ENCODE data around the gene PATJ.

PATJ gene

DNA sequence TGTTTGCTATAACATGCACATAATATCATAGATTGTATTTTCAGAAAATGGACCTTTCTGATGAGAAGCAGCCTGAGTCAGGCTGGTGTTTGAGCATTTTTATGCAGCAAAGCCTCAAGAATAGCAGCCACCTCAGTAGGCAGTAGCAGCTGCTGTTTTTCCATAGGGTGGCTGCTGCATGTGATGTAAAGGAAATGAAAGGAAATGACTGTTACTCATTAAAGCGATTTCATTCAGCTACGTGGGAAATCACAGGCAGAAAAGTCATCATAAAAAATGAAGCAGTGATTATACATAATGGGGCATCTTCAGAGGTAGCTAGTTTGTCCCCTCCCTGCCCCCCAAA, 110.4 kb downstream of the PATJ start:
- no peaks in the 10 kb centered on the region for H3K4me1 ChIP-seq (ENCODE audit: control insufficient read depth in 1 of 2, insufficient read depth in 2 of 2, low read length in 2 of 2)
- no peak for DNase-seq
- no peak overlapping the region for H2BK5ac ChIP-seq (ENCODE audit: low read depth, low read length, poor library complexity)
- no peak overlapping the region for H3K4me2 ChIP-seq (ENCODE audit: low read length)
- no peak overlapping the region for H2AK5ac ChIP-seq (ENCODE audit: low read length)
- H4K12ac ChIP-seq (ENCODE audit: low read depth, low read length), result no peak overlapping the region
- H3K79me2 ChIP-seq (ENCODE audit: control insufficient read depth, insufficient read depth, low read length, poor library complexity), result no peaks in the 10 kb centered on the region
- H3K36me3 ChIP-seq (ENCODE audit: control insufficient read depth in 1 of 2, insufficient read depth in 2 of 2, low read length in 2 of 2), result peaks cover 7 to 11% of the 10 kb centered on the region in 2 experiments
- no peak overlapping the region for H3K18ac ChIP-seq (ENCODE audit: low read length)
- H4K8ac ChIP-seq (ENCODE audit: low read depth, low read length), result no peak overlapping the region
- no peak overlapping the region for H3K9ac ChIP-seq (ENCODE audit: low read length)
- H2BK120ac ChIP-seq (ENCODE audit: insufficient read depth, low read length, poor library complexity), result no peak overlapping the region
- H3K9me3 ChIP-seq (ENCODE audit: insufficient read depth, low read depth, low read length), result no peaks in the 10 kb centered on the region
- H3K4ac ChIP-seq (ENCODE audit: low read depth, low read length), result no peak overlapping the region
- no peak overlapping the region for H3K14ac ChIP-seq (ENCODE audit: low read length)
- no peak overlapping the region for H3K27ac ChIP-seq (ENCODE audit: low read depth, low read length)
- H3K23ac ChIP-seq (ENCODE audit: low read length), result no peak overlapping the region
- no CpG with 5 or more reads among the region's 2 CpGs for whole genome bisulfite sequencing (ENCODE audit: extremely low coverage, insufficient coverage, insufficient read length)
- no peaks in the 10 kb centered on the region for H3K27me3 ChIP-seq (ENCODE audit: insufficient read depth, low read length)
- no peak overlapping the region for H4K91ac ChIP-seq (ENCODE audit: low read depth, low read length)
- no peaks in the 10 kb centered on the region for H3K79me1 ChIP-seq (ENCODE audit: low read length)
- no peak overlapping the region for H3K4me3 ChIP-seq (ENCODE audit: low read depth, low read length)
- no peak overlapping the region for H2AFZ ChIP-seq (ENCODE audit: insufficient read depth, low read length, poor library complexity)
- H2BK12ac ChIP-seq (ENCODE audit: low read length), result no peak overlapping the region

DNA sequence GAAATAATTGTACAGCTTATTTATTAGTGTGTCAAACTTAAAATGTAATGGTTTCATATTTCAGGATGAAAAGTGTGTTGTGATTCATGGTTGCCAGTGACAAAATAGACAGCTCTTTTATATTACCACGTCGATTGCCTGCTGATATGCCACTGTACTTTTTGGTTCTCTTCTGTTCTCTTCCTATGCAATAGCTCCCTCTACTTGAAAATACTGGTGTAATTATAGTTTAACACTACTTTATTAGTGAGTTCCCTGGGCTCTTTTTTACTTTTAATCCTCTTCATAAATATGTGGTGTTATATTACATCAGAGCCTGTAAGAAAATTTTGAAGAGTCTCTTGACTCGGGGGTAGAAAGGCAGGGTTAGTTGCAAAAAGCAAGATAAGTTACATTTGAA, 111.3 kb downstream of the PATJ start:
- H3K79me2 ChIP-seq (ENCODE audit: control insufficient read depth, insufficient read depth, low read length, poor library complexity), result no peaks in the 10 kb centered on the region
- no peak overlapping the region for H3K4ac ChIP-seq (ENCODE audit: low read depth, low read length)
- no peak overlapping the region for H3K4me3 ChIP-seq (ENCODE audit: low read depth, low read length)
- no peak overlapping the region for H3K27ac ChIP-seq (ENCODE audit: low read depth, low read length)
- no peak overlapping the region for H3K4me2 ChIP-seq (ENCODE audit: low read length)
- DNase-seq, result peak in 1 of 2 donors; percentile 17
- H2AFZ ChIP-seq (ENCODE audit: insufficient read depth, low read length, poor library complexity), result no peak overlapping the region
- H3K9me3 ChIP-seq (ENCODE audit: insufficient read depth, low read depth, low read length), result no peaks in the 10 kb centered on the region
- no peaks in the 10 kb centered on the region for H3K27me3 ChIP-seq (ENCODE audit: insufficient read depth, low read length)
- no peak overlapping the region for H4K91ac ChIP-seq (ENCODE audit: low read depth, low read length)
- no peak overlapping the region for H2BK12ac ChIP-seq (ENCODE audit: low read length)
- no peaks in the 10 kb centered on the region for H3K4me1 ChIP-seq (ENCODE audit: control insufficient read depth in 1 of 2, insufficient read depth in 2 of 2, low read length in 2 of 2)
- H3K79me1 ChIP-seq (ENCODE audit: low read length), result no peaks in the 10 kb centered on the region
- no peak overlapping the region for H4K12ac ChIP-seq (ENCODE audit: low read depth, low read length)
- no peak overlapping the region for H4K8ac ChIP-seq (ENCODE audit: low read depth, low read length)
- WGBS (ENCODE audit: extremely low coverage, insufficient coverage, insufficient read length), result no CpG with 5 or more reads among the region's 3 CpGs
- H3K9ac ChIP-seq (ENCODE audit: low read length), result no peak overlapping the region
- no peak overlapping the region for H3K23ac ChIP-seq (ENCODE audit: low read length)
- peaks cover 10 to 17% of the 10 kb centered on the region in 2 experiments for H3K36me3 ChIP-seq (ENCODE audit: control insufficient read depth in 1 of 2, insufficient read depth in 2 of 2, low read length in 2 of 2)
- no peak overlapping the region for H2AK5ac ChIP-seq (ENCODE audit: low read length)
- H2BK5ac ChIP-seq (ENCODE audit: low read depth, low read length, poor library complexity), result no peak overlapping the region
- H2BK120ac ChIP-seq (ENCODE audit: insufficient read depth, low read length, poor library complexity), result no peak overlapping the region
- H3K14ac ChIP-seq (ENCODE audit: low read length), result no peak overlapping the region
- H3K18ac ChIP-seq (ENCODE audit: low read length), result no peak overlapping the region

DNA sequence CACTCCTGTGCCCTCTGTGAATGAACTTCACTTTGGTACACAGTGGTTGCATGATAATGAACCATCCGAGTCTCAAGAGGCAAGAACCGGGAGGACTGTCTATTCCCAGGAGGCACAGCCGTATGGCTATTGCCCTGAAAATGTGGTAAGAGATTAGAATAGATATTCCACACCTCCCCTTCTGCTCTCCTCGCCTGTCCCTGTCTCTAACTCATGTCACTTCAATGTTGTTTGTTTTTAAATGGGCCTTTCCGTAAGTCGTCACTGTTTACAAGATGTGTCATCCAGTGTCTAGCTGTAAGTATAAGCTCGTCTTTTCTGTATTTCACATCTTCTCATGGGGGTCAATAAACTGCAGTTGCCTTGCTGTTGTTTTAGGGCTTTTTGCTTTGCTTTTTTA, 122.2 kb downstream of the PATJ start:
- Histone ChIP-seq H3K36me3 (ENCODE audit: control insufficient read depth in 1 of 2, insufficient read depth in 2 of 2, low read length in 2 of 2) (peaks cover 15 to 18% of the 10 kb centered on the region in 2 experiments), H4K8ac (ENCODE audit: low read depth, low read length) (no peak overlapping the region), H3K27me3 (ENCODE audit: insufficient read depth, low read length) (no peaks in the 10 kb centered on the region), H3K9ac (ENCODE audit: low read length) (no peak overlapping the region), H2BK120ac (ENCODE audit: insufficient read depth, low read length, poor library complexity) (no peak overlapping the region), H3K23ac (ENCODE audit: low read length) (no peak overlapping the region), H2AK5ac (ENCODE audit: low read length) (no peak overlapping the region), H3K79me1 (ENCODE audit: low read length) (no peaks in the 10 kb centered on the region), H3K18ac (ENCODE audit: low read length) (no peak overlapping the region), H3K4me1 (ENCODE audit: control insufficient read depth in 1 of 2, insufficient read depth in 2 of 2, low read length in 2 of 2) (no peaks in the 10 kb centered on the region), H3K4ac (ENCODE audit: low read depth, low read length) (no peak overlapping the region), H3K14ac (ENCODE audit: low read length) (no peak overlapping the region), H3K9me3 (ENCODE audit: insufficient read depth, low read depth, low read length) (no peaks in the 10 kb centered on the region), H2BK12ac (ENCODE audit: low read length) (no peak overlapping the region), H3K27ac (ENCODE audit: low read depth, low read length) (no peak overlapping the region), H3K4me2 (ENCODE audit: low read length) (no peak overlapping the region), H3K4me3 (ENCODE audit: low read depth, low read length) (no peak overlapping the region), H2AFZ (ENCODE audit: insufficient read depth, low read length, poor library complexity) (no peak overlapping the region), H3K79me2 (ENCODE audit: control insufficient read depth, insufficient read depth, low read length, poor library complexity) (no peaks in the 10 kb centered on the region), H2BK5ac (ENCODE audit: low read depth, low read length, poor library complexity) (no peak overlapping the region), H4K12ac (ENCODE audit: low read depth, low read length) (no peak overlapping the region), H4K91ac (ENCODE audit: low read depth, low read length) (no peak overlapping the region)
- WGBS (ENCODE audit: extremely low coverage, insufficient coverage, insufficient read length), result no CpG with 5 or more reads among the region's 7 CpGs
- no peak for DNase-seq

DNA sequence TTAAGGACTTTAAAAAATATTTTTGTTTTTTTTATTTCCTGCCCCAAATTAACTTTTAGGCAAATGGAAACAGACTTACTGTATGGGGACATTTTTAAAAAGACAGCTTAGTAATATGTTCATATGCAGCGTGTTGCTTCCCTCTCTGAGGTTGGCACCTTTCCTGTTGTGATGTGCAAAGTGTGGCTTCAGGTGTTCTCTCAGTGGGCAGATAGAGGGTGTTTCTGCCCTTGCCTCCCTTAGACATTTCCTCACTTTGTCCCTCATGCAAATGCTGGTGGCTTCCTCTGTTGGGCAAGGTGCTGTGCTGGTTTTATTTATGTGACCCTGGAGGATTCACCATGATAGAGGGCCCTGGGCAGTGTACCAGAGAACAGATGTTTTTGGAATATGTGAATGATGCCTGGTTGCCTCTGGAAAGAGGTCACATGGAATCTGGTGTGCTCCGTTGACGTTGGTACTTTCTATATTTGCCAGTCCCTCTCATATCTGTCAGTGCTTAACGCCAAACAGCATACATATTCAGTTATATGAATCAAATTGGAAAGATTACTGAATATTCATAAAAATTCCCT, 123.5 kb downstream of the PATJ start:
- Histone ChIP-seq H4K91ac (ENCODE audit: low read depth, low read length) (no peak overlapping the region), H2BK120ac (ENCODE audit: insufficient read depth, low read length, poor library complexity) (no peak overlapping the region), H3K4me3 (ENCODE audit: low read depth, low read length) (no peak overlapping the region), H2BK12ac (ENCODE audit: low read length) (no peak overlapping the region), H3K27ac (ENCODE audit: low read depth, low read length) (no peak overlapping the region), H3K4ac (ENCODE audit: low read depth, low read length) (no peak overlapping the region), H3K36me3 (ENCODE audit: control insufficient read depth in 1 of 2, insufficient read depth in 2 of 2, low read length in 2 of 2) (peaks cover 12 to 13% of the 10 kb centered on the region in 2 experiments), H3K4me2 (ENCODE audit: low read length) (no peak overlapping the region), H3K4me1 (ENCODE audit: control insufficient read depth in 1 of 2, insufficient read depth in 2 of 2, low read length in 2 of 2) (no peaks in the 10 kb centered on the region), H3K23ac (ENCODE audit: low read length) (no peak overlapping the region), H3K14ac (ENCODE audit: low read length) (no peak overlapping the region), H4K8ac (ENCODE audit: low read depth, low read length) (no peak overlapping the region), H3K9ac (ENCODE audit: low read length) (no peak overlapping the region), H3K79me2 (ENCODE audit: control insufficient read depth, insufficient read depth, low read length, poor library complexity) (no peaks in the 10 kb centered on the region), H3K18ac (ENCODE audit: low read length) (no peak overlapping the region), H2AK5ac (ENCODE audit: low read length) (no peak overlapping the region), H4K12ac (ENCODE audit: low read depth, low read length) (no peak overlapping the region), H3K9me3 (ENCODE audit: insufficient read depth, low read depth, low read length) (no peaks in the 10 kb centered on the region), H2BK5ac (ENCODE audit: low read depth, low read length, poor library complexity) (no peak overlapping the region), H2AFZ (ENCODE audit: insufficient read depth, low read length, poor library complexity) (no peak overlapping the region), H3K79me1 (ENCODE audit: low read length) (no peaks in the 10 kb centered on the region), H3K27me3 (ENCODE audit: insufficient read depth, low read length) (no peaks in the 10 kb centered on the region)
- DNase-seq, result no peak
- no CpG with 5 or more reads among the region's 4 CpGs for WGBS (ENCODE audit: extremely low coverage, insufficient coverage, insufficient read length)

Data from trophoblast cell (in vitro differentiated cells and primary cell).